ENCODE measurements around the gene TNIP3.

The TNIP3 gene

GRCh38 chr4:121129606-121130325, 34.4 kb downstream of the TNIP3 start:
- DNase-seq: no peak

GRCh38 chr4:121127100-121127499, 37.0 kb downstream of the TNIP3 start:
- no peak for DNase-seq

- DNase-seq: no peak
Observed at GRCh38 chr4:121126449-121127006, 37.6 kb downstream of the TNIP3 start.

GRCh38 chr4:121125498-121125885, 38.6 kb downstream of the TNIP3 start:
- DNase-seq: no peak

GRCh38 chr4:121122661-121123060, 41.5 kb downstream of the TNIP3 start:
- no peak for DNase-seq

- no peak for DNase-seq
Observed at GRCh38 chr4:121119715-121120114, 44.4 kb downstream of the TNIP3 start.

GRCh38 chr4:121118344-121118743, 45.8 kb downstream of the TNIP3 start:
- no peak for DNase-seq

GRCh38 chr4:121114756-121115155, 49.4 kb downstream of the TNIP3 start:
- no peak for DNase-seq

GRCh38 chr4:121112530-121112929, 51.6 kb downstream of the TNIP3 start:
- DNase-seq: no peak

- no peak for DNase-seq
Observed at GRCh38 chr4:121108557-121108956, 55.6 kb downstream of the TNIP3 start.

GRCh38 chr4:121107507-121107906, 56.6 kb downstream of the TNIP3 start:
- no peak for DNase-seq

- DNase-seq: no peak
Observed at GRCh38 chr4:121100093-121100775, 63.9 kb downstream of the TNIP3 start.

- DNase-seq: no peak
Observed at GRCh38 chr4:121098266-121098665, 65.9 kb downstream of the TNIP3 start.

- no peak for DNase-seq
Observed at GRCh38 chr4:121096629-121097028, 67.5 kb downstream of the TNIP3 start.

- DNase-seq: no peak
Observed at GRCh38 chr4:121096191-121096590, 67.9 kb downstream of the TNIP3 start.

- no peak for DNase-seq
Observed at GRCh38 chr4:121094297-121094966, 69.7 kb downstream of the TNIP3 start.

- no peak for DNase-seq
Observed at GRCh38 chr4:121093261-121093660, 70.9 kb downstream of the TNIP3 start.

GRCh38 chr4:121091941-121092340, 72.2 kb downstream of the TNIP3 start:
- DNase-seq: no peak

- DNase-seq: no peak
Observed at GRCh38 chr4:121088867-121089266, 75.3 kb downstream of the TNIP3 start.

Data from islet precursor cell (in vitro differentiated cells).